IMR-90 (cell line): ENCODE data around the gene USP24. TPM values are rescaled to one million over a fixed set of nuclear protein-coding genes. Genes with fewer than 3 reads are reported as not detected.

Experiments
- CEBPB ChIP-seq: IDR thresholded peaks from 2 replicates; pipeline ENCODE4 v1.6.1; 2012; ENCODE audit warnings: low read depth, low read length, improper control_type of control experiment
- ELK1 ChIP-seq: fragments of 150-350 bp; IDR thresholded peaks from 2 replicates; pipeline ENCODE4 v1.6.1; 2016; ENCODE audit warnings: low read depth, mild to moderate bottlenecking, low read length, moderate library complexity, borderline replicate concordance
- NFE2L2 ChIP-seq: fragments of 150-350 bp; IDR thresholded peaks from 2 replicates; pipeline ENCODE4 v1.6.1; 2016; ENCODE audit warnings: low read depth, mild to moderate bottlenecking, low read length
- RCOR1 ChIP-seq: IDR thresholded peaks from 2 replicates; pipeline ENCODE4 v1.6.1; 2012; ENCODE audit warnings: mild to moderate bottlenecking, low read length, improper control_type of control experiment; ENCODE audit not compliant: insufficient replicate concordance
- SMC3 ChIP-seq: fragments of 150-350 bp; IDR thresholded peaks from 2 replicates; pipeline ENCODE4 v1.6.1; 2016; ENCODE audit warnings: low read depth, mild to moderate bottlenecking, antibody characterized with exemption, low read length, moderate library complexity
- polyA plus RNA-seq, 3 experiments: library from polyadenylated mRNA; depleted of rRNA; stranded (reverse); fragments of >200 nt; gene quantifications; 2 replicates each; pipeline ENCODE4 v1.2.3, GENCODE V29; 2012; ENCODE audit warnings: low replicate concordance in 1 of 3
- total RNA-seq: library from RNA; depleted of rRNA; stranded (reverse); fragments of >200 nt; gene quantifications from 2 replicates; pipeline ENCODE4 v1.2.3, GENCODE V29; 2012

Gene USP24
- total and polyA plus RNA-seq, 2 of the 4 experiments (the other 2 are of a cell fraction), result 8.4 to 36.7 TPM

- TF ChIP-seq ELK1 (no peak), NFE2L2 (no peak), SMC3 (no peak), RCOR1 (no peak), CEBPB (no peak)
These were observed 4.0 kb downstream of the USP24 start (continued) for GRCh38 chr1:55210990-55211801.
